ENCODE data around the gene ACACA. TPM values are rescaled to one million over a fixed set of nuclear protein-coding genes. Genes with fewer than 3 reads are reported as not detected.

Gene ACACA
- total RNA-seq (26.2 and 29.2 TPM in 2 replicates), polyA plus RNA-seq (4.8 and 5.5 TPM in 2 replicates), polyA minus RNA-seq (16.1 and 16.7 TPM in 2 replicates)
- total RNA-seq (2013): 11.4 TPM

DNA sequence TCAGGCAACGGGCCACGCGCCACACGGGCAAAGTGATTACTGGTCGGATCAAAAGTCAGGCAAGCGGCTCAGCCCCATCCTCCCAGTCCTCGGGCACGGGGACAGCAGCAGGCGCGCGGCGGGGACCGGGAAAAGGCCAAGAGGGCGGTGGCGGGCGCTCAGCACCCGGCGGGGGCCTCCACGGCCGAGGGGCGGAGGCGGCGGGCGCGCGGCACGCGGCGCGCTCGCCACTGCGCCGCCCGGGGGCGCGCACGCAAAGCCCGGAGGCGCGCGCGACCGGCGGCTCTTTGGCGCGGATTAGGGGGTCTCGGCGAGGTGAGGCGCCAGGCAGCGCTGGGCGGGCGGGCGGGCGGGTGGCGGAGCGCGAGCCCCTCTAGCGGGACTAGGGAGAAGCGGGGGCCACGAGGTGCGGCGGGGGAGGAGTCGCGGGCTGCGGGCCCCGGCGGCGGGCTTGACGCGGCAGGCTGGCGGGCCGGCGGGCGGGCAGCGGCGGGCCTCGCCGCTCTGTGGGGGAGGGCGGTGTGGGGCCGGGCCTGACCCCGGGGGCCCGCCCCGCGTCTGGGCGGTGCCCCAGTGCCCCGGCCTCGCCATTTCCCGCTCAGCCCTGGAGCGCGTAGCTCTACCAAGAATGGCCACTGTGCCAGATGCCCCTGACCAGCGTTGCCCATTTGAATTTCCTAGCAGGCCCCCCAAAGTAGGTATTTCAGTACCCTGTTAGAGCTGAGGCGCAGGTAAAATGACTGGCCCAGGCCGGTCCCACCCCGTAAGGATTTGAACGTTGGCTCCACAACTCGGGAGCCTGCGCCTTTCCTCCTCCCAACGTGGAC, at the start of gene ACACA, which contains the start of gene TADA2A:
Gene ACACA (minus strand): TSS at position 202 of the 827 bp plus-strand sequence. CDS start 537 bp downstream, outside the sequence.
Gene TADA2A (plus strand): TSS at position 252 of the 827 bp plus-strand sequence. CDS start 4,480 bp downstream, outside the sequence.
- Histone ChIP-seq H2AFZ (ENCODE audit: insufficient read depth, low read depth, low read length, poor library complexity, severe bottlenecking) (peak within 1 kb of the TSS; percentile 99), H3K9ac (ENCODE audit: low read length) (peak within 1 kb of the TSS; percentile 90), H3K27ac (ENCODE audit: low read length in 2 of 2) (peak within 1 kb of the TSS; percentile 69 to 72), H3K4me2 (replicated peaks; ENCODE audit: low read depth, low read length, poor library complexity, severe bottlenecking) (peak within 1 kb of the TSS; percentile 99), H3K4me1 (ENCODE audit: control insufficient read depth in 2 of 2, insufficient read depth in 2 of 2, low read length in 2 of 2) (peaks cover 4 to 22% of the 10 kb centered on the region in 2 donors), H3K9me3 (ENCODE audit: control extremely low read depth in 1 of 3, control insufficient read depth in 2 of 3, insufficient read depth in 1 of 3, low read length in 2 of 3) (no peaks in the 10 kb centered on the region), H4K20me1 (ENCODE audit: control insufficient read depth, insufficient read depth, low read length, poor library complexity, severe bottlenecking) (no peaks in the 10 kb centered on the region), H3K27me3 (replicated peaks in 1 of 4; ENCODE audit: control extremely low read depth in 1 of 4, control insufficient read depth in 3 of 4, insufficient read depth in 4 of 4, low read length in 3 of 4) (no peaks in the 10 kb centered on the region), H3K79me2 (ENCODE audit: control insufficient read depth, insufficient read depth, low read length) (peaks cover 49% of the 10 kb centered on the region), H3K4me3 (ENCODE audit: control extremely low read depth in 1 of 5, extremely low read depth in 1 of 5, insufficient read depth in 1 of 5, low read depth in 2 of 5, low read length in 4 of 5) (peak within 1 kb of the TSS; percentile 71 to 99 (median 91)), H3K36me3 (replicated peaks in 1 of 2; ENCODE audit: control extremely low read depth in 1 of 2, control insufficient read depth in 1 of 2, extremely low read depth in 1 of 2, insufficient read depth in 2 of 2, low read length in 1 of 2) (peaks cover 0 to 6% of the 10 kb centered on the region in 2 experiments)
- Mint-ChIP-seq H3K9me3 (ENCODE audit: insufficient read depth) (no peaks in the 10 kb centered on the region), H3K27me3 (no peaks in the 10 kb centered on the region), H3K4me3 (peak within 1 kb of the TSS; percentile 99), H3K4me1 (peaks cover 36% of the 10 kb centered on the region), H3K27ac (peak within 1 kb of the TSS; percentile 97)
- ATAC-seq (ENCODE audit: low read depth): peak; percentile 95
- peak; percentile 85 for DNase-seq
- intact Hi-C loops (cut with micrococcal nuclease): loop anchor here (1.0 kb wide), 3 partner anchors 48 to 202 kb away; partner anchors contain the start of genes DUSP14 and SYNRG
- POLR2A ChIA-PET: interaction anchor here (1.1 kb wide), 1 partner anchor 203 kb away, joined by 3 read pairs; no protein-coding TSS in a partner anchor
- CTCF ChIA-PET: interaction anchor here (0.6 to 1.6 kb wide), 3 partner anchors 34 to 265 kb away, joined by 3 to 4 read pairs (median 4); partner anchors contain the start of gene SYNRG
- TF ChIP-seq, protein P1, sequence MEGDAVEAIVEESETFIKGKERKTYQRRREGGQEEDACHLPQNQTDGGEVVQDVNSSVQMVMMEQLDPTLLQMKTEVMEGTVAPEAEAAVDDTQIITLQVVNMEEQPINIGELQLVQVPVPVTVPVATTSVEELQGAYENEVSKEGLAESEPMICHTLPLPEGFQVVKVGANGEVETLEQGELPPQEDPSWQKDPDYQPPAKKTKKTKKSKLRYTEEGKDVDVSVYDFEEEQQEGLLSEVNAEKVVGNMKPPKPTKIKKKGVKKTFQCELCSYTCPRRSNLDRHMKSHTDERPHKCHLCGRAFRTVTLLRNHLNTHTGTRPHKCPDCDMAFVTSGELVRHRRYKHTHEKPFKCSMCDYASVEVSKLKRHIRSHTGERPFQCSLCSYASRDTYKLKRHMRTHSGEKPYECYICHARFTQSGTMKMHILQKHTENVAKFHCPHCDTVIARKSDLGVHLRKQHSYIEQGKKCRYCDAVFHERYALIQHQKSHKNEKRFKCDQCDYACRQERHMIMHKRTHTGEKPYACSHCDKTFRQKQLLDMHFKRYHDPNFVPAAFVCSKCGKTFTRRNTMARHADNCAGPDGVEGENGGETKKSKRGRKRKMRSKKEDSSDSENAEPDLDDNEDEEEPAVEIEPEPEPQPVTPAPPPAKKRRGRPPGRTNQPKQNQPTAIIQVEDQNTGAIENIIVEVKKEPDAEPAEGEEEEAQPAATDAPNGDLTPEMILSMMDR (IDR thresholded peaks at IDR 0.05): no peak
- TF ChIP-seq EZH2 (IDR thresholded peaks at IDR 0.05; ENCODE audit: borderline replicate concordance, insufficient read depth, low read depth, low read length, poor library complexity, severe bottlenecking): no peak
- under 1% methylated on average over 96 of the region's 98 CpGs for WGBS (ENCODE audit: insufficient coverage)

Measured in B cell (primary cell).